Endothelial cell (in vitro differentiated cells): ENCODE data around the gene CCNA1. TPM values are rescaled to one million over a fixed set of nuclear protein-coding genes. Genes with fewer than 3 reads are reported as not detected.
A peak's percentile ranks its signal among the peaks of the same experiment; 100 is the strongest.

Source experiments
- DNase-seq: peaks from one replicate; pipeline ENCODE4 v3.0.0; 2021; ENCODE audit warnings: low spot score
- H3K27ac Mint-ChIP-seq: one replicate; pipeline ENCODE4 v1.8.0; 2021; ENCODE audit warnings: mixed read lengths, inconsistent platforms; ENCODE audit not compliant: unreplicated experiment
- H3K27me3 Mint-ChIP-seq: one replicate; pipeline ENCODE4 v1.8.0; 2021; ENCODE audit warnings: mild to moderate bottlenecking, moderate library complexity, mixed read lengths, inconsistent platforms; ENCODE audit not compliant: unreplicated experiment
- H3K36me3 Mint-ChIP-seq: one replicate; pipeline ENCODE4 v1.8.0; 2021; ENCODE audit warnings: mild to moderate bottlenecking, low read depth, mixed read lengths, inconsistent platforms; ENCODE audit not compliant: unreplicated experiment
- H3K4me1 Mint-ChIP-seq: one replicate; pipeline ENCODE4 v1.8.0; 2021; ENCODE audit warnings: mild to moderate bottlenecking, mixed read lengths, inconsistent platforms; ENCODE audit not compliant: unreplicated experiment
- H3K4me3 Mint-ChIP-seq: one replicate; pipeline ENCODE4 v1.8.0; 2021; ENCODE audit warnings: mild to moderate bottlenecking, mixed read lengths, inconsistent platforms; ENCODE audit not compliant: unreplicated experiment
- H3K9me3 Mint-ChIP-seq: one replicate; pipeline ENCODE4 v1.8.0; 2021; ENCODE audit warnings: mixed read lengths, inconsistent platforms; ENCODE audit not compliant: unreplicated experiment
- CTCF ChIP-seq: fragments of 200-600 bp; sonication (generic); IDR thresholded peaks from one replicate; pipeline ENCODE4 v1.5.0; 2021; ENCODE audit warnings: antibody characterized with exemption; ENCODE audit not compliant: unreplicated experiment
- long read RNA-seq: library from polyadenylated mRNA; unstranded; transcript quantifications from one replicate; pipeline ENCODE4 v2.0.0, GENCODE V29; 2020; ENCODE audit not compliant: unreplicated experiment
- total RNA-seq: library from RNA; stranded (reverse); fragmentation: NEBNext Ultra II Directional; extraction: Animal tissue kit (Norgen Biotek cat#: 25700); gene quantifications from one replicate; pipeline ENCODE4 v1.2.1, GENCODE V29; 2021; ENCODE audit not compliant: unreplicated experiment

Gene CCNA1
- not detected for total RNA-seq
- long read RNA-seq, result 0 reads

- peak within 1 kb of the TSS; percentile 61 for H3K4me3 Mint-ChIP-seq
- H3K36me3 Mint-ChIP-seq, result no peaks in the 10 kb centered on the region
- no peak for TF ChIP-seq CTCF
- no peaks in the 10 kb centered on the region for H3K9me3 Mint-ChIP-seq
- H3K27me3 Mint-ChIP-seq, result peaks cover 14% of the 10 kb centered on the region
- H3K27ac Mint-ChIP-seq, result no peak within 1 kb of the TSS
- peaks cover 12% of the 10 kb centered on the region for H3K4me1 Mint-ChIP-seq
- DNase-seq, result peak; percentile 35
Measured at GRCh38 chr13:36432106-36432544, at the start of gene CCNA1. Gene CCNA1, plus strand, starts transcription at chr13:36432495. Its CDS starts 562 bp downstream, at chr13:36433057.

- no peaks in the 10 kb centered on the region for H3K4me1 Mint-ChIP-seq
- H3K27ac Mint-ChIP-seq, result no peak overlapping the region
Measured at GRCh38 chr13:36385489-36385888, 46.8 kb upstream of the CCNA1 start.

GRCh38 chr13:36395280-36395679, 37.0 kb upstream of the CCNA1 start:
- Mint-ChIP-seq H3K4me1 (no peaks in the 10 kb centered on the region), H3K27ac (no peak overlapping the region), H3K27me3 (no peaks in the 10 kb centered on the region), H3K9me3 (no peaks in the 10 kb centered on the region), H3K36me3 (no peaks in the 10 kb centered on the region), H3K4me3 (no peak overlapping the region)
- TF ChIP-seq CTCF, result no peak
- no peak for DNase-seq

More at GRCh38 chr13:36385489-36385888, 46.8 kb upstream of the CCNA1 start:
- H3K4me3 Mint-ChIP-seq, result no peak overlapping the region
- no peaks in the 10 kb centered on the region for H3K27me3 Mint-ChIP-seq
- no peaks in the 10 kb centered on the region for H3K36me3 Mint-ChIP-seq
- TF ChIP-seq CTCF, result no peak
- H3K9me3 Mint-ChIP-seq, result no peaks in the 10 kb centered on the region
- DNase-seq, result no peak

GRCh38 chr13:36405151-36405550, 27.1 kb upstream of the CCNA1 start:
- Mint-ChIP-seq H3K27ac (no peak overlapping the region), H3K4me3 (no peak overlapping the region), H3K27me3 (peaks cover 2% of the 10 kb centered on the region), H3K9me3 (no peaks in the 10 kb centered on the region), H3K36me3 (no peaks in the 10 kb centered on the region), H3K4me1 (no peaks in the 10 kb centered on the region)
- no peak for TF ChIP-seq CTCF
- no peak for DNase-seq

- Mint-ChIP-seq H3K4me3 (no peak overlapping the region), H3K27ac (no peak overlapping the region), H3K9me3 (no peaks in the 10 kb centered on the region), H3K36me3 (no peaks in the 10 kb centered on the region), H3K4me1 (peaks cover 9% of the 10 kb centered on the region), H3K27me3 (no peaks in the 10 kb centered on the region)
- TF ChIP-seq CTCF, result no peak
- no peak for DNase-seq
Measured at GRCh38 chr13:36412736-36413135, 19.6 kb upstream of the CCNA1 start.
